ENCODE data around the gene LIPT1. TPM values are rescaled to one million over a fixed set of nuclear protein-coding genes. Genes with fewer than 3 reads are reported as not detected.

The LIPT1 gene
- total and polyA plus RNA-seq, 2 of the 8 experiments (the other 6 are each of a cell fraction or from before 2014, with no cell fraction given) = 6.1 to 10.9 TPM

GRCh38 chr2:99154643-99155536 lies at the start of gene LIPT1, which contains the start of gene TSGA10 (continued):
- TF ChIP-seq, protein P1, sequence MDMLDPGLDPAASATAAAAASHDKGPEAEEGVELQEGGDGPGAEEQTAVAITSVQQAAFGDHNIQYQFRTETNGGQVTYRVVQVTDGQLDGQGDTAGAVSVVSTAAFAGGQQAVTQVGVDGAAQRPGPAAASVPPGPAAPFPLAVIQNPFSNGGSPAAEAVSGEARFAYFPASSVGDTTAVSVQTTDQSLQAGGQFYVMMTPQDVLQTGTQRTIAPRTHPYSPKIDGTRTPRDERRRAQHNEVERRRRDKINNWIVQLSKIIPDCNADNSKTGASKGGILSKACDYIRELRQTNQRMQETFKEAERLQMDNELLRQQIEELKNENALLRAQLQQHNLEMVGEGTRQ (IDR thresholded peaks at IDR 0.05; ENCODE audit: low read length) = peak; percentile 6; the same call in 1 of the 2 replicates
- TF ChIP-seq BACH1 (IDR thresholded peaks at IDR 0.05; ENCODE audit: low read length) (peak; percentile 54; the same call in 1 of the 2 replicates), HDAC2 (IDR thresholded peaks at IDR 0.05; ENCODE audit: borderline replicate concordance in 1 of 2, low read depth in 2 of 2, low read length in 2 of 2) (peak in 1 of 2 experiments; percentile 66; a peak in 2 of 4 replicates), RBBP5 (IDR thresholded peaks at IDR 0.05; ENCODE audit: borderline replicate concordance, low read depth, low read length) (no peak), TCF12 (IDR thresholded peaks at IDR 0.05; ENCODE audit: low read depth, low read length) (no peak), SP1 (IDR thresholded peaks at IDR 0.05; ENCODE audit: low read depth, low read length) (no peak), GTF2F1 (IDR thresholded peaks at IDR 0.05; ENCODE audit: borderline replicate concordance, low read depth, low read length) (no peak), SP4 (IDR thresholded peaks at IDR 0.05; ENCODE audit: low read length) (no peak), SRF (IDR thresholded peaks at IDR 0.05; ENCODE audit: low read depth, low read length) (no peak), HDAC6 (IDR thresholded peaks at IDR 0.05; ENCODE audit: low read depth, low read length) (no peak), NANOG (IDR thresholded peaks at IDR 0.05; ENCODE audit: insufficient read depth, low read depth, low read length, poor library complexity, severe bottlenecking) (no peak), YY1 (IDR thresholded peaks at IDR 0.05; ENCODE audit: low read depth, low read length) (no peak), SUZ12 (IDR thresholded peaks at IDR 0.05; ENCODE audit: low read length) (no peak), SAP30 (IDR thresholded peaks at IDR 0.05; ENCODE audit: insufficient read depth, insufficient replicate concordance, low read length) (no peak), RAD21 (IDR thresholded peaks at IDR 0.05 in 1 of 2, conservative IDR thresholded peaks at IDR 0.05 in 1 of 2; ENCODE audit: low read depth in 2 of 2, low read length in 2 of 2) (no peak), TAF1 (IDR thresholded peaks at IDR 0.05; ENCODE audit: low read depth, low read length) (peak; percentile 76), SIN3A (conservative IDR thresholded peaks at IDR 0.05 in 1 of 2, IDR thresholded peaks at IDR 0.05 in 1 of 2; ENCODE audit: low read depth in 1 of 2, low read length in 2 of 2) (peak in 1 of 2 experiments; percentile 43; a peak in 1 of 4 replicates), GABPA (IDR thresholded peaks at IDR 0.05; ENCODE audit: borderline replicate concordance, insufficient read depth, low read length) (peak; percentile 63; the same call in 1 of the 2 replicates)
- TF ChIP-seq, protein P2, sequence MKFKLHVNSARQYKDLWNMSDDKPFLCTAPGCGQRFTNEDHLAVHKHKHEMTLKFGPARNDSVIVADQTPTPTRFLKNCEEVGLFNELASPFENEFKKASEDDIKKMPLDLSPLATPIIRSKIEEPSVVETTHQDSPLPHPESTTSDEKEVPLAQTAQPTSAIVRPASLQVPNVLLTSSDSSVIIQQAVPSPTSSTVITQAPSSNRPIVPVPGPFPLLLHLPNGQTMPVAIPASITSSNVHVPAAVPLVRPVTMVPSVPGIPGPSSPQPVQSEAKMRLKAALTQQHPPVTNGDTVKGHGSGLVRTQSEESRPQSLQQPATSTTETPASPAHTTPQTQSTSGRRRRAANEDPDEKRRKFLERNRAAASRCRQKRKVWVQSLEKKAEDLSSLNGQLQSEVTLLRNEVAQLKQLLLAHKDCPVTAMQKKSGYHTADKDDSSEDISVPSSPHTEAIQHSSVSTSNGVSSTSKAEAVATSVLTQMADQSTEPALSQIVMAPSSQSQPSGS (IDR thresholded peaks at IDR 0.05; ENCODE audit: low read length) = no peak; the same call in 1 of the 2 replicates
